Measurements from ENCODE around the gene HIPK1.

Gene HIPK1

DNA sequence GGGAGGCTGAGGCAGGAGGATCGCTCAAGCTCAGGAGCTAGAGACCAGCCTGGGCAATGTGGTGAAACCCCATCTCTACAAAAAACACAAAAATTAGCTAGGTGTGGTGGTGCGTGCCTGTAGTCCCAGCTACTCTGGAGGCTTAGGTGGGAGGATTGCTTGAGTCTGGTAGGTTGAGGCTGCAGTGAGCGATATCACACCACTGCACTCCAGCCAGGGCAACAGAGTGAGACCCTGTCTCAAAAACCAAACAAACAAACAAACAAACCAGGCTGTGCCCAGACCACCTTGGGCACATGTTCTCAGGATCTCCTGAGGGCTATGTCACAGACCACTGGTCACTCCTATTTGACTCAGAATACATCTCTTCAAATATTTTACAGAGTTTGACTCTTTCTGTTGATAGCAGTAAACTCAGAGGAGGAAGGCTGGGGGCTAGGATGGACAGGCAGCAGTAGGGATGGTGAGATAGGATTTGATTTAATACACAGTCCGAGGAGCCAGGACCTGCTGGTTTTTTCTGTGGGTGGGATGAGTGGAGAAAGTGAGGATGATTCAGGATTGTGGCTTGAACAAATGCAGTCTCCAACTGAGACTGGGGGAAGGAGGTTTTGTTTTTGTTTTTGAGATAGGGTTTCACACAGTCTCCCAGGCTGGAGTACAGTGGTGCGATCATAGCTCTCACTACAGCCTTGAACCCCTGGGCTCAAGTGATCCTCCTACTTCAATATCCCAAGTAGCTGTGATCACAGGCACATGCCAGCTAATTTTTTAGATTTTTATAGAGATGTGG lies 96.7 kb downstream of the HIPK1 start:
- in situ Hi-C loops (cut with MboI; ENCODE audit: low pct_unique_long_range_greater_than_20kb, low sequenced_read_pairs, unreplicated experiment), result no loop called here
- TF ChIP-seq, protein P1, sequence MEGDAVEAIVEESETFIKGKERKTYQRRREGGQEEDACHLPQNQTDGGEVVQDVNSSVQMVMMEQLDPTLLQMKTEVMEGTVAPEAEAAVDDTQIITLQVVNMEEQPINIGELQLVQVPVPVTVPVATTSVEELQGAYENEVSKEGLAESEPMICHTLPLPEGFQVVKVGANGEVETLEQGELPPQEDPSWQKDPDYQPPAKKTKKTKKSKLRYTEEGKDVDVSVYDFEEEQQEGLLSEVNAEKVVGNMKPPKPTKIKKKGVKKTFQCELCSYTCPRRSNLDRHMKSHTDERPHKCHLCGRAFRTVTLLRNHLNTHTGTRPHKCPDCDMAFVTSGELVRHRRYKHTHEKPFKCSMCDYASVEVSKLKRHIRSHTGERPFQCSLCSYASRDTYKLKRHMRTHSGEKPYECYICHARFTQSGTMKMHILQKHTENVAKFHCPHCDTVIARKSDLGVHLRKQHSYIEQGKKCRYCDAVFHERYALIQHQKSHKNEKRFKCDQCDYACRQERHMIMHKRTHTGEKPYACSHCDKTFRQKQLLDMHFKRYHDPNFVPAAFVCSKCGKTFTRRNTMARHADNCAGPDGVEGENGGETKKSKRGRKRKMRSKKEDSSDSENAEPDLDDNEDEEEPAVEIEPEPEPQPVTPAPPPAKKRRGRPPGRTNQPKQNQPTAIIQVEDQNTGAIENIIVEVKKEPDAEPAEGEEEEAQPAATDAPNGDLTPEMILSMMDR (IDR thresholded peaks at IDR 0.05; ENCODE audit: extremely low read depth, insufficient read depth, missing control alignments), result no peak
- no peak for DNase-seq (ENCODE audit: low spot score)

DNA sequence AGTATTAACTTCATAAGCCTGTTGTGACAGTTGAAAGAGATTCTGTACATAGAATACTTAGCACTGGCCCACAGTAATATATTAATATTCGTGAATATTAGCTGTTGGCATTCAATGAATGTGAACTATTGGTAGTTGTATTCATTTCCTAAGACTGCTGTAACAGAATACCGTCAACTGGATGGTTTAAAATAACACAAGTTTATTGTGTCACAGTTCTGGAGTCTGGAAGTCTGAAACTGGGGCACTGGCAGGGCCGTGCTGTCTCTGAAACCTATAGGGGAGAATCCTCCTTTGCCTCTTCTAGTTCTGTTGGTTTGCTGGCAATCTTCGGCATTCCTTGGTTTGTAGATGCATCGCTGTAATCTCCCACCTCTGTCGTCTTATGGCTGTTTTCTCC lies 97.7 kb downstream of the HIPK1 start:
- TF ChIP-seq, protein P1 (IDR thresholded peaks at IDR 0.05; ENCODE audit: extremely low read depth, insufficient read depth, missing control alignments), result no peak
- in situ Hi-C loops (cut with MboI; ENCODE audit: low pct_unique_long_range_greater_than_20kb, low sequenced_read_pairs, unreplicated experiment), result no loop called here
- no peak for DNase-seq (ENCODE audit: low spot score)
